H1 (cell line): ENCODE results near the gene MAP4K4. TPM values are rescaled to one million over a fixed set of nuclear protein-coding genes. Genes with fewer than 3 reads are reported as not detected.

Source experiments
- CTCF ChIA-PET: fragments of 300-600 bp; sonication (Branson Sonifier 250); formaldehyde crosslinking; loops from one replicate; lab custom pipeline; 2021; ENCODE audit not compliant: partially characterized antibody; lab: Charles Lee
- POLR2A ChIA-PET: fragments of 300-600 bp; sonication (Branson Sonifier 250); formaldehyde crosslinking; loops from one replicate; lab custom pipeline; 2021; ENCODE audit warnings: inconsistent platforms; ENCODE audit not compliant: partially characterized antibody; lab: Charles Lee
- DNase-seq, 2 experiments: peaks; one replicate each; pipeline versions ENCODE4 v3.0.0 to v3.0.0-alpha.2; 2010 to 2022; ENCODE audit warnings: low spot score in 2 of 2, low read depth in 1 of 2, mixed read lengths in 1 of 2
- FAIRE-seq: peaks from 2 replicates; lab custom pipeline; 2011; peaks lifted over from hg19 to GRCh38; lab: Jason Lieb, UNC
- H2AFZ ChIP-seq: 2 replicates; pipeline ENCODE4 v1.8.1; 2012; ENCODE audit warnings: low read length, inconsistent platforms
- H2AK5ac ChIP-seq: 2 replicates; pipeline ENCODE4 v1.6.1; 2013; ENCODE audit warnings: low read depth, low read length
- H2BK120ac ChIP-seq: replicated peaks from 2 replicates; pipeline ENCODE3; 2013; ENCODE audit warnings: low read depth, low read length, inconsistent platforms
- H2BK12ac ChIP-seq: 2 replicates; pipeline ENCODE4 v1.6.1; 2013; ENCODE audit warnings: low read depth, low read length
- H2BK15ac ChIP-seq: 2 replicates; pipeline ENCODE4 v1.6.1; 2013; ENCODE audit warnings: low read length
- H2BK20ac ChIP-seq: 2 replicates; pipeline ENCODE4 v1.6.1; 2013; ENCODE audit warnings: low read length
- H2BK5ac ChIP-seq: 2 replicates; pipeline ENCODE4 v1.6.1; 2013; ENCODE audit warnings: low read depth, low read length
- H3K14ac ChIP-seq: 2 replicates; pipeline ENCODE4 v1.6.1; 2013; ENCODE audit warnings: inconsistent platforms; ENCODE audit not compliant: insufficient read length
- H3K18ac ChIP-seq: 2 replicates; pipeline ENCODE4 v1.6.1; 2013; ENCODE audit warnings: low read length; ENCODE audit errors: extremely low read depth
- H3K23ac ChIP-seq: 2 replicates; pipeline ENCODE4 v1.6.1; 2013; ENCODE audit warnings: inconsistent platforms; ENCODE audit not compliant: insufficient read length
- H3K23me2 ChIP-seq: 2 replicates; pipeline ENCODE4 v1.6.1; 2013; ENCODE audit warnings: low read depth, low read length
- H3K27ac ChIP-seq: 2 replicates; pipeline ENCODE4 v1.6.1; 2011; ENCODE audit warnings: low read depth, low read length, inconsistent platforms
- H3K27me3 ChIP-seq, 4 experiments: replicated peaks in 1 of 4; 1 replicate in 1 of 4; 2 replicates in 3 of 4; pipeline versions ENCODE4 v1.6.1 to v1.8.1; 2011 to 2013; ENCODE audit warnings: low read length in 3 of 4, mild to moderate bottlenecking in 3 of 4, inconsistent platforms in 2 of 4, mixed read lengths in 2 of 4, moderate library complexity in 1 of 4; ENCODE audit not compliant: control insufficient read depth in 3 of 4, insufficient read depth in 3 of 4; ENCODE audit errors: extremely low read depth in 1 of 4
- H3K36me3 ChIP-seq, 4 experiments: 2 replicates each; pipeline versions ENCODE4 v1.6.1 to v1.8.1; 2011 to 2013; ENCODE audit warnings: mild to moderate bottlenecking in 4 of 4, low read length in 3 of 4, moderate library complexity in 2 of 4, control low read depth in 1 of 4, inconsistent platforms in 1 of 4; ENCODE audit not compliant: insufficient read depth in 4 of 4, control insufficient read depth in 2 of 4
- H3K4ac ChIP-seq: replicated peaks from 2 replicates; pipeline ENCODE3; 2013; ENCODE audit warnings: low read length, low read depth, mixed read lengths, inconsistent platforms; ENCODE audit not compliant: insufficient read length
- H3K4me1 ChIP-seq, 4 experiments: replicated peaks in 1 of 4; 1 replicate in 1 of 4; 2 replicates in 3 of 4; pipeline versions ENCODE4 v1.6.1 to v1.8.1; 2011 to 2013; ENCODE audit warnings: low read length in 3 of 4, inconsistent platforms in 2 of 4, mixed read lengths in 1 of 4; ENCODE audit not compliant: insufficient read depth in 4 of 4, control insufficient read depth in 3 of 4
- H3K4me2 ChIP-seq, 2 experiments: 2 replicates each; pipeline versions ENCODE4 v1.6.1 to v1.8.1; 2011 to 2013; ENCODE audit warnings: low read depth in 2 of 2, low read length in 2 of 2, control low read depth in 1 of 2, inconsistent platforms in 1 of 2, mild to moderate bottlenecking in 1 of 2; ENCODE audit not compliant: insufficient read depth in 1 of 2
- H3K4me3 ChIP-seq, 4 experiments: fragments of 200-600, 300-600 bp in 1 of 4; sonication (generic), shearing (Covaris generic), sonication (Bioruptor Twin) in 1 of 4; 2 replicates each; pipeline versions ENCODE4 v1.5.1 to v1.8.1; 2011 to 2016; ENCODE audit warnings: low read length in 4 of 4, low read depth in 3 of 4, control low read depth in 2 of 4, inconsistent platforms in 2 of 4, mild to moderate bottlenecking in 2 of 4, mixed read lengths in 1 of 4, moderate library complexity in 1 of 4; ENCODE audit not compliant: insufficient read depth in 2 of 4; ENCODE audit errors: extremely low read depth in 1 of 4
- H3K56ac ChIP-seq: replicated peaks from 2 replicates; pipeline ENCODE3; 2013; ENCODE audit warnings: low read depth, mild to moderate bottlenecking, mixed read lengths, low read length, inconsistent platforms; ENCODE audit not compliant: insufficient read length
- H3K79me1 ChIP-seq: 2 replicates; pipeline ENCODE4 v1.6.1; 2013; ENCODE audit warnings: low read depth, low read length, control low read depth
- H3K79me2 ChIP-seq, 2 experiments: 2 replicates each; pipeline versions ENCODE4 v1.6.1 to v1.8.1; 2012 to 2013; ENCODE audit warnings: low read length in 2 of 2, mild to moderate bottlenecking in 2 of 2, inconsistent platforms in 1 of 2; ENCODE audit not compliant: insufficient read depth in 2 of 2, control insufficient read depth in 1 of 2
- H3K9ac ChIP-seq, 4 experiments: replicated peaks in 1 of 4; 1 replicate in 1 of 4; 2 replicates in 3 of 4; pipeline versions ENCODE4 v1.6.1 to v1.8.1; 2011 to 2013; ENCODE audit warnings: low read depth in 3 of 4, low read length in 3 of 4, control low read depth in 2 of 4, mild to moderate bottlenecking in 2 of 4, moderate library complexity in 2 of 4, inconsistent platforms in 1 of 4; ENCODE audit errors: extremely low read depth in 1 of 4
- H3K9me3 ChIP-seq, 2 experiments: 2 replicates each; pipeline versions ENCODE4 v1.6.1 to v1.8.1; 2012 to 2013; ENCODE audit warnings: mild to moderate bottlenecking in 2 of 2, moderate library complexity in 2 of 2, control low read depth in 1 of 2, inconsistent platforms in 1 of 2, low read depth in 1 of 2, low read length in 1 of 2, mixed read lengths in 1 of 2; ENCODE audit not compliant: insufficient read depth in 2 of 2
- H4K20me1 ChIP-seq, 2 experiments: replicated peaks in 1 of 2; 2 replicates each; pipeline versions ENCODE3 to v1.8.1; 2011 to 2013; ENCODE audit warnings: inconsistent platforms in 2 of 2, low read length in 2 of 2, mild to moderate bottlenecking in 1 of 2; ENCODE audit not compliant: insufficient read depth in 2 of 2, control insufficient read depth in 1 of 2
- H4K5ac ChIP-seq: 2 replicates; pipeline ENCODE4 v1.6.1; 2013; ENCODE audit warnings: low read length, low read depth, mixed read lengths, inconsistent platforms; ENCODE audit not compliant: insufficient read length
- H4K8ac ChIP-seq: 2 replicates; pipeline ENCODE4 v1.8.0; 2013; ENCODE audit warnings: mild to moderate bottlenecking, moderate library complexity, low read length, inconsistent platforms; ENCODE audit not compliant: insufficient read depth; ENCODE audit errors: extremely low read depth
- H4K91ac ChIP-seq: replicated peaks from 2 replicates; pipeline ENCODE3; 2013; ENCODE audit warnings: low read length, mixed read lengths, inconsistent platforms; ENCODE audit not compliant: insufficient read length
- YY1 ChIP-seq: IDR thresholded peaks from 2 replicates; pipeline ENCODE4 v1.6.1; 2011; ENCODE audit warnings: low read depth, mild to moderate bottlenecking, low read length
- WGBS, 2 experiments: shearing (Covaris generic) in 1 of 2; methylation state at CpG; one replicate each; pipeline versions ENCODE4 v1.1.6 to v1.1.7; 2013 to 2015; ENCODE audit warnings: low lambda C conversion rate in 2 of 2, mixed read lengths in 2 of 2, inconsistent platforms in 1 of 2, low coverage in 1 of 2, missing lambda C conversion rate in 1 of 2; ENCODE audit not compliant: insufficient replicate concordance in 2 of 2, insufficient coverage in 1 of 2, insufficient read length in 1 of 2; ENCODE audit errors: extremely low coverage in 1 of 2, missing lambda C conversion rate in 1 of 2; 5-methylcytosine and 5-hydroxymethylcytosine counted together
- polyA plus RNA-seq, 7 experiments: library from polyadenylated mRNA; depleted of rRNA in 3 of 7; stranded (reverse) in 5 of 7; unstranded in 2 of 7; fragments of >200 nt in 5 of 7; fragments of 200-250 nt in 2 of 7; gene quantifications; 1 replicate in 5 of 7; 2 replicates in 1 of 7; 4 replicates in 1 of 7; pipeline versions ENCODE4 v1.2.1 to v1.2.3, GENCODE V29; 2011 to 2013; ENCODE audit warnings: missing spikeins in 2 of 7, mixed read lengths in 2 of 7
- total RNA-seq: library from RNA; stranded (reverse); fragmentation: NEBNext Ultra II Directional; extraction: Animal tissue kit (Norgen Biotek cat#: 25700); gene quantifications from 2 replicates; pipeline ENCODE4 v1.2.1, GENCODE V29; 2021

Gene MAP4K4
- total and polyA plus RNA-seq, 2 of the 8 experiments (the other 6 are each of a cell fraction or from before 2014, with no cell fraction given), result 53.2 to 138 TPM

DNA sequence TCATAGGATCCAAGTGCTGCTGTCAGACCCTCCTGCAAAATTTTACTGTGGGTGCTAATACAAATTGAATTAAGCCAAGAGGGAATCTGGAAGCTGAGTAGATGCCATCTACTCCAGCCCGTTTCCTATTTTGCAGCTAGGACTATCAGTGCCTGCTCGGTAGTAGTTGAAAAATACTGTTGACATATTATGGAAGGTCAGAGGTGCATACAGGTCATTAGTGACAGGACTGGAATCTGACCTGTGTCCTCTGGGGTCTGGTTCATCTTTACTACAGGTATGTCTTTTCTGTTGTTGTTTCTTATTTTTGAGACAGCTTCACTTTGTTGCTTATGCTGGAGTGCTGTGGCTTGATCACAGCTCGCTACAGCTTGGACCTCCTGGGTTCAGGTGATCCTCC, 58.8 kb downstream of the MAP4K4 start:
- no peak overlapping the region for H3K14ac ChIP-seq
- no peak overlapping the region for H4K8ac ChIP-seq
- no peak overlapping the region for H4K91ac ChIP-seq
- no peak overlapping the region for H3K9ac ChIP-seq
- ChIA-PET CTCF (interaction anchor here (0.6 to 1.5 kb wide), 3 partner anchors 10 to 50 kb away, joined by 3 to 5 read pairs (median 3); no protein-coding TSS in a partner anchor), POLR2A (interaction anchor here (1.4 to 2.3 kb wide), 2 partner anchors 10 to 14 kb away, joined by 4 to 6 read pairs; no protein-coding TSS in a partner anchor)
- H3K23me2 ChIP-seq, result no peaks in the 10 kb centered on the region
- H2BK15ac ChIP-seq, result no peak overlapping the region
- H3K4ac ChIP-seq, result no peak overlapping the region
- H3K23ac ChIP-seq, result no peak overlapping the region
- 94% methylated on average over 3 of the region's 3 CpGs; no CpG with 5 or more reads in 1 of the 2 experiments for WGBS, 2 experiments
- no peaks in the 10 kb centered on the region for H3K27me3 ChIP-seq
- H3K4me1 ChIP-seq, result peaks cover 5 to 21% (median 16%) of the 10 kb centered on the region in 4 experiments; a peak in 6 of 7 replicates
- H3K56ac ChIP-seq, result no peak overlapping the region
- H3K9me3 ChIP-seq, result no peaks in the 10 kb centered on the region
- FAIRE-seq (no peak), DNase-seq (no peak)
- H3K18ac ChIP-seq, result no peak overlapping the region
- no peak overlapping the region for H3K4me3 ChIP-seq
- H2AK5ac ChIP-seq, result no peak overlapping the region
- H3K79me2 ChIP-seq, result peaks cover 10 to 94% of the 10 kb centered on the region in 2 experiments; a peak in 3 of 4 replicates
- no peak overlapping the region for H4K5ac ChIP-seq
- H2BK20ac ChIP-seq, result no peak overlapping the region
- H2BK12ac ChIP-seq, result no peak overlapping the region
- no peaks in the 10 kb centered on the region for H3K36me3 ChIP-seq
- no peak overlapping the region for H2BK5ac ChIP-seq
- H3K79me1 ChIP-seq, result peaks cover 11% of the 10 kb centered on the region
- peaks cover 4 to 12% of the 10 kb centered on the region in 2 experiments for H4K20me1 ChIP-seq
- TF ChIP-seq YY1, result no peak
- TF ChIP-seq, all 59 proteins: peak for 0
- Histone ChIP-seq H2BK120ac (no peak overlapping the region), H2AFZ (no peak overlapping the region), H3K27ac (no peak overlapping the region), H3K4me2 (no peak overlapping the region)
